Neural cell (in vitro differentiated cells): ENCODE measurements around the gene CYP19A1. TPM values are rescaled to one million over a fixed set of nuclear protein-coding genes. Genes with fewer than 3 reads are reported as not detected.

ENCODE experiments used
- H2AFZ ChIP-seq: fragments of 200-600, 300-800 bp; sonication (generic), shearing (Covaris generic); 2 replicates; pipeline ENCODE4 v1.6.0; 2014; ENCODE audit warnings: low read depth, mild to moderate bottlenecking, antibody characterized with exemption, low read length, moderate library complexity
- H3F3A ChIP-seq: fragments of 200-600 bp; shearing (Covaris generic); 2 replicates; pipeline ENCODE4 v1.6.1; 2016; ENCODE audit warnings: mild to moderate bottlenecking, moderate library complexity, mixed read lengths, antibody characterized with exemption, low read length; ENCODE audit not compliant: insufficient read depth, poor library complexity, severe bottlenecking
- H3K27ac ChIP-seq: fragments of 200-600, 300-800 bp; sonication (generic), shearing (Covaris generic); 2 replicates; pipeline ENCODE4 v1.5.1; 2014; ENCODE audit warnings: mild to moderate bottlenecking, low read length, moderate library complexity
- H3K27me3 ChIP-seq: fragments of 300-800, 200-600 bp; sonication (generic), shearing (Covaris generic); 2 replicates; pipeline ENCODE4 v1.6.0; 2014; ENCODE audit warnings: mild to moderate bottlenecking, low read depth, low read length, moderate library complexity; ENCODE audit not compliant: insufficient read depth
- H3K36me3 ChIP-seq: fragments of 300-800, 200-600 bp; sonication (generic), shearing (Covaris generic); 2 replicates; pipeline ENCODE4 v1.5.1; 2014; ENCODE audit warnings: mild to moderate bottlenecking, antibody characterized with exemption, low read length, moderate library complexity; ENCODE audit not compliant: insufficient read depth
- H3K4me2 ChIP-seq: fragments of 300-800, 200-600 bp; sonication (generic), shearing (Covaris generic); 2 replicates; pipeline ENCODE4 v1.6.0; 2014; ENCODE audit warnings: mild to moderate bottlenecking, low read length
- H3K4me3 ChIP-seq: fragments of 300-800, 200-600 bp; sonication (generic), shearing (Covaris generic); 2 replicates; pipeline ENCODE4 v1.5.1; 2014; ENCODE audit warnings: mild to moderate bottlenecking, low read length, moderate library complexity
- H3K79me2 ChIP-seq: fragments of 200-600 bp; shearing (Covaris generic); replicated peaks from 2 replicates; pipeline ENCODE4 v1.6.0; 2014; ENCODE audit warnings: mild to moderate bottlenecking, low read length, moderate library complexity; ENCODE audit not compliant: insufficient read depth
- H3K9ac ChIP-seq: fragments of 300-800, 200-600 bp; sonication (generic), shearing (Covaris generic); 2 replicates; pipeline ENCODE4 v1.6.1; 2016; ENCODE audit warnings: mild to moderate bottlenecking, low read length, mixed read lengths
- H3K9me2 ChIP-seq: fragments of 200-600 bp; shearing (Covaris generic); 2 replicates; pipeline ENCODE4 v1.6.1; 2016; ENCODE audit warnings: mild to moderate bottlenecking, low read length, mixed read lengths; ENCODE audit not compliant: insufficient read depth
- H3K9me3 ChIP-seq: fragments of 200-600, 300-800 bp; sonication (generic), shearing (Covaris generic); 2 replicates; pipeline ENCODE4 v1.6.1; 2016; ENCODE audit warnings: mild to moderate bottlenecking, mixed run types, low read length, moderate library complexity, mixed read lengths
- H4K20me1 ChIP-seq: fragments of 200-600 bp; shearing (Covaris generic); 2 replicates; pipeline ENCODE4 v1.6.1; 2016; ENCODE audit warnings: mild to moderate bottlenecking, mixed run types; ENCODE audit not compliant: insufficient read depth
- CTCF ChIP-seq: fragments of 450-650 bp; IDR thresholded peaks from 2 replicates; pipeline ENCODE4 v1.5.1; 2014; ENCODE audit warnings: antibody characterized with exemption, mild to moderate bottlenecking, moderate library complexity; ENCODE audit not compliant: poor library complexity, severe bottlenecking
- EP300 ChIP-seq: fragments of 450-650 bp; conservative IDR thresholded peaks from 2 replicates; pipeline ENCODE4 v1.6.1; 2014; ENCODE audit warnings: antibody characterized with exemption, mild to moderate bottlenecking, moderate library complexity; ENCODE audit not compliant: poor library complexity, severe bottlenecking
- EZH2 ChIP-seq: fragments of 200-600, 300-800 bp; shearing (Covaris generic), sonication (generic); IDR thresholded peaks from 2 replicates; pipeline ENCODE4 v1.6.1; 2014; ENCODE audit warnings: antibody characterized with exemption, low read length, borderline replicate concordance, mild to moderate bottlenecking; ENCODE audit not compliant: insufficient read depth, poor library complexity, severe bottlenecking
- MXI1 ChIP-seq: fragments of 450-650 bp; conservative IDR thresholded peaks from 2 replicates; pipeline ENCODE4 v1.6.1; 2014; ENCODE audit warnings: antibody characterized with exemption, mild to moderate bottlenecking; ENCODE audit not compliant: poor library complexity, severe bottlenecking
- POLR2AphosphoS5 ChIP-seq: IDR thresholded peaks from 2 replicates; pipeline ENCODE4 v1.6.1; 2012
- RAD21 ChIP-seq: fragments of 450-650 bp; conservative IDR thresholded peaks from 2 replicates; pipeline ENCODE4 v1.6.1; 2014; ENCODE audit warnings: antibody characterized with exemption, mild to moderate bottlenecking, moderate library complexity
- REST ChIP-seq: IDR thresholded peaks from 2 replicates; pipeline ENCODE4 v1.6.1; 2012; ENCODE audit warnings: borderline replicate concordance
- SMC3 ChIP-seq: fragments of 450-650 bp; conservative IDR thresholded peaks from 2 replicates; pipeline ENCODE4 v1.6.1; 2014; ENCODE audit warnings: antibody characterized with exemption, mild to moderate bottlenecking, moderate library complexity; ENCODE audit not compliant: poor library complexity
- TAF1 ChIP-seq: IDR thresholded peaks from 2 replicates; pipeline ENCODE4 v1.6.1; 2012; ENCODE audit warnings: low read depth
- polyA plus RNA-seq: library from polyadenylated mRNA; depleted of rRNA; stranded (reverse); fragments of >200 nt; gene quantifications from 2 replicates; pipeline ENCODE4 v1.2.3, GENCODE V29; 2014

Gene CYP19A1
- polyA plus RNA-seq, 1 donor from 2014 or later = not detected

- Histone ChIP-seq H3K27me3 (peaks cover 30% of the 10 kb centered on the region), H3K9ac (no peak overlapping the region), H3F3A (no peaks in the 10 kb centered on the region), H3K4me2 (no peak overlapping the region), H3K27ac (no peak overlapping the region), H3K79me2 (no peaks in the 10 kb centered on the region), H3K9me3 (no peaks in the 10 kb centered on the region), H3K36me3 (no peaks in the 10 kb centered on the region), H3K4me3 (no peak overlapping the region), H4K20me1 (no peaks in the 10 kb centered on the region), H3K9me2 (no peaks in the 10 kb centered on the region), H2AFZ (no peak overlapping the region)
- no peak for TF ChIP-seq POLR2AphosphoS5
- TF ChIP-seq RAD21 = no peak
- TF ChIP-seq EP300 = no peak
- TF ChIP-seq CTCF = no peak
- no peak for TF ChIP-seq TAF1
- no peak for TF ChIP-seq SMC3
These were observed 67.7 kb downstream of the CYP19A1 start for GRCh38 chr15:51270706-51271105.

- Histone ChIP-seq H3K27me3 (peaks cover 35% of the 10 kb centered on the region), H3K36me3 (no peaks in the 10 kb centered on the region), H3K4me2 (no peak overlapping the region), H3K9me2 (no peaks in the 10 kb centered on the region), H2AFZ (no peak overlapping the region), H3K9ac (no peak overlapping the region), H4K20me1 (no peaks in the 10 kb centered on the region), H3K9me3 (no peaks in the 10 kb centered on the region), H3F3A (no peaks in the 10 kb centered on the region), H3K27ac (no peak overlapping the region), H3K4me3 (no peak overlapping the region), H3K79me2 (no peaks in the 10 kb centered on the region)
- TF ChIP-seq TAF1 (no peak), EP300 (no peak), CTCF (no peak)
These were observed 68.9 kb downstream of the CYP19A1 start for GRCh38 chr15:51269496-51269895.

- Histone ChIP-seq H3K79me2 (no peaks in the 10 kb centered on the region), H3K4me2 (no peak overlapping the region), H3F3A (no peaks in the 10 kb centered on the region), H3K9me2 (no peaks in the 10 kb centered on the region), H3K36me3 (no peaks in the 10 kb centered on the region), H3K27ac (no peak overlapping the region), H3K9me3 (no peaks in the 10 kb centered on the region), H3K9ac (peak overlapping the region; percentile 36), H3K4me3 (peak overlapping the region; percentile 65), H2AFZ (no peak overlapping the region), H4K20me1 (no peaks in the 10 kb centered on the region), H3K27me3 (peaks cover 35% of the 10 kb centered on the region)
- TF ChIP-seq REST = no peak
- TF ChIP-seq MXI1 = no peak
- TF ChIP-seq SMC3 = no peak
- no peak for TF ChIP-seq TAF1
- TF ChIP-seq EZH2 = no peak
- TF ChIP-seq CTCF = no peak
- no peak for TF ChIP-seq RAD21
- TF ChIP-seq EP300 = no peak
These were observed 70.7 kb downstream of the CYP19A1 start for GRCh38 chr15:51267703-51268083.
